ENCODE measurements around the gene PITPNM3.

DNA sequence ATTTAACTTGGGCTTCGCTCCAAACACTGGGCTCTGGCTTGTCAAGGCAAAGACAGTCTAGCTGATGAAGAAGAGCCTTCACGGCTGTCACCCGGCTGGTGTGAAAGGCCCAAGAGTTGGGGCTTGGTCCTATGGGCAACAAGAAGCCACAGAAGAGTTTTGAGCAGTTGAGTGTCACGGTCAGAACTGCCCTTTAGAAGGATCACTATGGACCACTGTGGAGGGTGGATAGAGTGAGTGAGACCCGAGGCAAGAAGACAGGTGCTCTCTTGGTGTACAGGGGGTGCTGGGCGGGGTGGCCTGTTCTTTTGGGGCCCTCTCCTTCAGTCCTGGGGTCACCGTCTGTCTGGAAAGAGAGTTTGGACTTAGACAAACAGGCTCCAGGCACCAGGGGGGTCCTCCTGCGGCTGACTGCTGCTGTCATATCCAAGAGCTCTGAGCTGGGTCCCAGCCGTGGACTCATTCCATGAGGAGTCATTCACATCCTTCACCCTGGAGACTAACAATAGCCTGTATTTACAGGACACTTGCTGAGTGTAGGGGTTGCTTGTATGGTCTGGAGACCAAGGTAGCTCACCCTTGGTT is 109.7 kb downstream of the PITPNM3 start:
- TF ChIP-seq, protein P1, sequence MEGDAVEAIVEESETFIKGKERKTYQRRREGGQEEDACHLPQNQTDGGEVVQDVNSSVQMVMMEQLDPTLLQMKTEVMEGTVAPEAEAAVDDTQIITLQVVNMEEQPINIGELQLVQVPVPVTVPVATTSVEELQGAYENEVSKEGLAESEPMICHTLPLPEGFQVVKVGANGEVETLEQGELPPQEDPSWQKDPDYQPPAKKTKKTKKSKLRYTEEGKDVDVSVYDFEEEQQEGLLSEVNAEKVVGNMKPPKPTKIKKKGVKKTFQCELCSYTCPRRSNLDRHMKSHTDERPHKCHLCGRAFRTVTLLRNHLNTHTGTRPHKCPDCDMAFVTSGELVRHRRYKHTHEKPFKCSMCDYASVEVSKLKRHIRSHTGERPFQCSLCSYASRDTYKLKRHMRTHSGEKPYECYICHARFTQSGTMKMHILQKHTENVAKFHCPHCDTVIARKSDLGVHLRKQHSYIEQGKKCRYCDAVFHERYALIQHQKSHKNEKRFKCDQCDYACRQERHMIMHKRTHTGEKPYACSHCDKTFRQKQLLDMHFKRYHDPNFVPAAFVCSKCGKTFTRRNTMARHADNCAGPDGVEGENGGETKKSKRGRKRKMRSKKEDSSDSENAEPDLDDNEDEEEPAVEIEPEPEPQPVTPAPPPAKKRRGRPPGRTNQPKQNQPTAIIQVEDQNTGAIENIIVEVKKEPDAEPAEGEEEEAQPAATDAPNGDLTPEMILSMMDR (IDR thresholded peaks at IDR 0.05) = no peak
- no peak for TF ChIP-seq POLR2A (IDR thresholded peaks at IDR 0.05)

Measured in adrenal gland (tissue), 5 donors.